HCT116 (cell line): ENCODE data around the gene CERT1. TPM values are rescaled to one million over a fixed set of nuclear protein-coding genes. Genes with fewer than 3 reads are reported as not detected.

ENCODE experiments used
- ATAC-seq: fragments of 200-7000 bp; cut with Tn5 transposase; 2 replicates; pipeline ENCODE4 v1.9.1; 2020; ENCODE audit warnings: mild to moderate bottlenecking, moderate library complexity
- BruUV-seq: library from RNA; stranded (reverse); fragments of 400-500 nt; replicated peaks from 2 replicates; lab custom pipeline; 2021; lab: Mats Ljungman, UMichigan
- CTCF ChIA-PET: fragments of 300-600 bp; sonication (Branson Sonifier 250); formaldehyde crosslinking; loops from one replicate; lab custom pipeline; 2021; ENCODE audit warnings: antibody characterized with exemption; lab: Charles Lee
- POLR2A ChIA-PET: fragments of 300-600, 350-600 bp; sonication (Branson Sonifier 250); formaldehyde crosslinking; loops from one replicate; lab custom pipeline; 2021; ENCODE audit warnings: antibody characterized with exemption; lab: Charles Lee
- RAD21 ChIA-PET, 2 experiments: fragments of 300-600 bp; sonication (Branson Sonifier 250); formaldehyde crosslinking; loops; one replicate each; lab custom pipeline; 2023; ENCODE audit warnings: low total read pairs in 2 of 2; ENCODE audit not compliant: uncharacterized antibody in 2 of 2, unreplicated experiment in 2 of 2, low non-redundant PET in 1 of 2; lab: Charles Lee
- DNase-seq: peaks from one replicate; pipeline ENCODE4 v3.0.0-alpha.2; 2010; ENCODE audit warnings: low read depth, low spot score
- H2AFZ ChIP-seq: fragments of 200-600 bp; shearing (Covaris generic), sonication (generic); 2 replicates; pipeline ENCODE4 v1.6.1; 2017; ENCODE audit warnings: low read depth, mixed run types, mixed read lengths, antibody characterized with exemption, low read length; ENCODE audit not compliant: poor library complexity, severe bottlenecking
- H3K27ac ChIP-seq: 2 replicates; pipeline ENCODE4 v1.5.1; 2012; ENCODE audit warnings: low read depth, low read length
- H3K27me3 ChIP-seq: fragments of 200-600 bp; sonication (generic); 2 replicates; pipeline ENCODE4 v1.6.1; 2016; ENCODE audit warnings: mixed run types, low read length, mixed read lengths; ENCODE audit not compliant: insufficient read depth
- H3K36me3 ChIP-seq, 2 experiments: fragments of 200-500 bp in 1 of 2; fragments of 200-600 bp in 1 of 2; sonication (Bioruptor generic) in 1 of 2; sonication (generic) in 1 of 2; 2 replicates each; pipeline versions ENCODE4 v1.5.1 to v1.6.1; 2014 to 2016; ENCODE audit warnings: low read length in 2 of 2, inconsistent platforms in 1 of 2, mixed read lengths in 1 of 2, mixed run types in 1 of 2; ENCODE audit not compliant: insufficient read depth in 2 of 2, control insufficient read depth in 1 of 2
- H3K4me1 ChIP-seq, 2 experiments: fragments of 200-600 bp in 1 of 2; sonication (generic) in 1 of 2; 2 replicates each; pipeline versions ENCODE4 v1.5.1 to v1.6.1; 2012 to 2017; ENCODE audit warnings: low read length in 2 of 2, inconsistent platforms in 1 of 2, mild to moderate bottlenecking in 1 of 2, mixed read lengths in 1 of 2, mixed run types in 1 of 2, moderate library complexity in 1 of 2; ENCODE audit not compliant: insufficient read depth in 2 of 2, control insufficient read depth in 1 of 2
- H3K4me2 ChIP-seq: fragments of 200-600 bp; sonication (generic); 2 replicates; pipeline ENCODE4 v1.6.1; 2017; ENCODE audit warnings: mixed run types, low read length, mixed read lengths
- H3K4me3 ChIP-seq, 2 experiments: fragments of 200-600 bp in 1 of 2; sonication (generic) in 1 of 2; replicated peaks in 1 of 2; 2 replicates each; pipeline ENCODE4 v1.5.1; 2011 to 2016; ENCODE audit warnings: low read length in 2 of 2, control low read depth in 1 of 2, low read depth in 1 of 2, mild to moderate bottlenecking in 1 of 2, mixed read lengths in 1 of 2, mixed run types in 1 of 2
- H3K79me2 ChIP-seq: fragments of 200-600 bp; sonication (generic); 2 replicates; pipeline ENCODE4 v1.6.1; 2017; ENCODE audit warnings: mild to moderate bottlenecking, mixed run types, low read length, moderate library complexity, mixed read lengths; ENCODE audit not compliant: insufficient read depth
- H3K9ac ChIP-seq: fragments of 200-600 bp; sonication (generic); 2 replicates; pipeline ENCODE4 v1.6.1; 2016; ENCODE audit warnings: low read length, mixed read lengths
- H3K9me2 ChIP-seq: fragments of 200-600 bp; sonication (generic), shearing (Covaris generic); 2 replicates; pipeline ENCODE4 v1.6.1; 2017; ENCODE audit warnings: mixed run types, mild to moderate bottlenecking, moderate library complexity; ENCODE audit not compliant: insufficient read depth
- H3K9me3 ChIP-seq, 2 experiments: fragments of 200-500 bp in 1 of 2; fragments of 200-600 bp in 1 of 2; sonication (Bioruptor generic) in 1 of 2; sonication (generic) in 1 of 2; 2 replicates each; pipeline ENCODE4 v1.6.1; 2014 to 2017; ENCODE audit warnings: low read length in 2 of 2, mixed read lengths in 2 of 2, inconsistent platforms in 1 of 2, low read depth in 1 of 2, mild to moderate bottlenecking in 1 of 2, mixed run types in 1 of 2, moderate library complexity in 1 of 2; ENCODE audit not compliant: control insufficient read depth in 1 of 2, insufficient read depth in 1 of 2
- H4K20me1 ChIP-seq: fragments of 200-600 bp; sonication (generic), shearing (Covaris generic); 2 replicates; pipeline ENCODE4 v1.6.1; 2017; ENCODE audit warnings: mixed run types, mild to moderate bottlenecking, moderate library complexity; ENCODE audit not compliant: insufficient read depth
- CEBPB ChIP-seq: IDR thresholded peaks from 2 replicates; pipeline ENCODE4 v1.6.1; 2012; ENCODE audit warnings: low read depth
- MAX ChIP-seq: IDR thresholded peaks from 2 replicates; pipeline ENCODE4 v1.6.1; 2012
- RAD21 ChIP-seq: IDR thresholded peaks from 2 replicates; pipeline ENCODE4 v1.6.1; 2012; ENCODE audit warnings: low read depth, mild to moderate bottlenecking
- REST ChIP-seq: IDR thresholded peaks from 2 replicates; pipeline ENCODE4 v1.6.1; 2012; ENCODE audit warnings: low read depth
- SP1 ChIP-seq: IDR thresholded peaks from 2 replicates; pipeline ENCODE4 v1.6.1; 2012; ENCODE audit warnings: low read depth
- SRF ChIP-seq: IDR thresholded peaks from 2 replicates; pipeline ENCODE4 v1.6.1; 2012; ENCODE audit warnings: low read depth
- YY1 ChIP-seq: IDR thresholded peaks from 2 replicates; pipeline ENCODE4 v1.6.1; 2011; ENCODE audit warnings: low read length, low read depth, moderate library complexity, mild to moderate bottlenecking; ENCODE audit not compliant: insufficient replicate concordance; ENCODE audit errors: extremely low read depth
- ZFX ChIP-seq: fragments of 450-650 bp; IDR thresholded peaks from 2 replicates; pipeline ENCODE4 v1.6.1; 2017
- intact Hi-C: fragments of 100-400 bp; cut with micrococcal nuclease; formaldehyde crosslinking; loops from 2 replicates; pipeline ENCODE4 v1.10.0; 2022
- total RNA-seq: library from RNA; stranded (reverse); gene quantifications from one replicate; pipeline ENCODE4 v1.2.1, GENCODE V29; 2021; ENCODE audit not compliant: unreplicated experiment

Gene CERT1
- total RNA-seq, 1 experiment from 2014 or later = 22.8 TPM

GRCh38 chr5:75512383-75513074 is 1.1 kb upstream of the CERT1 start (continued):
- TF ChIP-seq REST (no peak), ZFX (no peak), YY1 (no peak), SRF (no peak), CEBPB (no peak), SP1 (no peak)

GRCh38 chr5:75510836-75511434 is 494 bp downstream of the CERT1 start:
- ChIA-PET CTCF (no interaction called here), RAD21 (no interaction called here), POLR2A (no interaction called here)
- ATAC-seq (peak; percentile 37), DNase-seq (no peak)
- H3K9ac ChIP-seq = peak overlapping the region; percentile 79
- no peaks in the 10 kb centered on the region for H3K9me2 ChIP-seq
- H3K27ac ChIP-seq = peak overlapping the region; percentile 63
- TSS peak; percentile 45 for BruUV-seq
- peaks cover 78% of the 10 kb centered on the region for H3K79me2 ChIP-seq
- H3K4me1 ChIP-seq = peaks cover 7 to 18% of the 10 kb centered on the region in 2 experiments; a peak in 3 of 4 replicates
- intact Hi-C loops = loop anchor here (5.0 kb wide), 2 partner anchors 56 to 174 kb away; partner anchors contain the start of gene HMGCR
- H3K9me3 ChIP-seq = no peaks in the 10 kb centered on the region
- peak overlapping the region; percentile 83 to 90 for H3K4me3 ChIP-seq
- H3K27me3 ChIP-seq = no peaks in the 10 kb centered on the region
- H3K4me2 ChIP-seq = peak overlapping the region; percentile 93
- TF ChIP-seq MAX = peak; percentile 89
- TF ChIP-seq RAD21 = no peak
- peaks cover 3% of the 10 kb centered on the region; the same call in 1 of the 2 replicates for H4K20me1 ChIP-seq
- H2AFZ ChIP-seq = peak overlapping the region; percentile 10
- H3K36me3 ChIP-seq = no peaks in the 10 kb centered on the region
